ENCODE results near the gene SLC39A11. TPM values are rescaled to one million over a fixed set of nuclear protein-coding genes. Genes with fewer than 3 reads are reported as not detected.
"Not testable (repeated sequence)": the region's sequence is repeated elsewhere in the genome, so short reads cannot be mapped to it uniquely, and the experiment has no call there.

The SLC39A11 gene
- total RNA-seq, 1 donor from 2014 or later, result 5.5 TPM

GRCh38 chr17:72940496-72940895, 152.0 kb downstream of the SLC39A11 start:
- H3K36me3 ChIP-seq, result no peaks in the 10 kb centered on the region
- no peak overlapping the region for H3K27ac ChIP-seq
- no peak overlapping the region for H3K4me3 ChIP-seq
- no peak overlapping the region for H2AFZ ChIP-seq (replicated peaks)
- Mint-ChIP-seq H3K27ac (no peak overlapping the region), H3K27me3 (ENCODE audit: insufficient read depth, low read depth) (peaks cover under 1% of the 10 kb centered on the region), H3K9me3 (peaks cover 3% of the 10 kb centered on the region), H3K4me1 (peaks cover 34% of the 10 kb centered on the region), H3K4me3 (no peak overlapping the region), H3K36me3 (peaks cover 3% of the 10 kb centered on the region)
- H3K9ac ChIP-seq, result no peak overlapping the region
- H3K4me1 ChIP-seq, result no peaks in the 10 kb centered on the region
- H3K27me3 ChIP-seq, result no peaks in the 10 kb centered on the region
- no peak for TF ChIP-seq EZH2phosphoT487 (IDR thresholded peaks at IDR 0.05)
- H3K79me2 ChIP-seq (ENCODE audit: low read depth), result no peaks in the 10 kb centered on the region
- no peak for DNase-seq (ENCODE audit: low spot score)
- no peaks in the 10 kb centered on the region for H4K20me1 ChIP-seq (ENCODE audit: low read depth)
- H3K9me3 ChIP-seq (ENCODE audit: low read depth), result no peaks in the 10 kb centered on the region
- no peaks in the 10 kb centered on the region for H3F3A ChIP-seq (ENCODE audit: low read depth)
- H3K4me2 ChIP-seq, result no peak overlapping the region

GRCh38 chr17:72938482-72938881, 154.0 kb downstream of the SLC39A11 start:
- H3K36me3 Mint-ChIP-seq, result peaks cover 3% of the 10 kb centered on the region
- Histone ChIP-seq H3K4me3 (no peak overlapping the region), H3K36me3 (no peaks in the 10 kb centered on the region), H3K9me3 (ENCODE audit: low read depth) (no peaks in the 10 kb centered on the region), H3K4me1 (no peaks in the 10 kb centered on the region), H3K27me3 (no peaks in the 10 kb centered on the region), H3K79me2 (ENCODE audit: low read depth) (no peaks in the 10 kb centered on the region), H3F3A (ENCODE audit: low read depth) (no peaks in the 10 kb centered on the region), H3K4me2 (no peak overlapping the region), H3K9ac (no peak overlapping the region), H4K20me1 (ENCODE audit: low read depth) (no peaks in the 10 kb centered on the region), H3K27ac (no peak overlapping the region), H2AFZ (replicated peaks) (no peak overlapping the region)
- peaks cover 19% of the 10 kb centered on the region for H3K4me1 Mint-ChIP-seq
- H3K4me3 Mint-ChIP-seq, result no peak overlapping the region
- TF ChIP-seq EZH2phosphoT487 (IDR thresholded peaks at IDR 0.05) (no peak), EZH2 (IDR thresholded peaks at IDR 0.05) (no peak), CTCF (IDR thresholded peaks at IDR 0.05) (no peak)
- peak overlapping the region; percentile 8 for H3K27ac Mint-ChIP-seq
- H3K27me3 Mint-ChIP-seq (ENCODE audit: insufficient read depth, low read depth), result no peaks in the 10 kb centered on the region
- DNase-seq (ENCODE audit: low spot score), result no peak
- H3K9me3 Mint-ChIP-seq, result peaks cover 3% of the 10 kb centered on the region

GRCh38 chr17:72937707-72938106, 154.8 kb downstream of the SLC39A11 start:
- H3K4me3 Mint-ChIP-seq, result no peak overlapping the region
- H3K4me1 Mint-ChIP-seq, result peaks cover 14% of the 10 kb centered on the region
- no peaks in the 10 kb centered on the region for H3K36me3 ChIP-seq
- no peaks in the 10 kb centered on the region for H3K27me3 Mint-ChIP-seq (ENCODE audit: insufficient read depth, low read depth)
- H4K20me1 ChIP-seq (ENCODE audit: low read depth), result no peaks in the 10 kb centered on the region
- H3K9me3 Mint-ChIP-seq, result peaks cover 3% of the 10 kb centered on the region
- no peaks in the 10 kb centered on the region for H3K4me1 ChIP-seq
- H3K9ac ChIP-seq, result no peak overlapping the region
- no peak overlapping the region for H3K4me2 ChIP-seq
- H3K79me2 ChIP-seq (ENCODE audit: low read depth), result no peaks in the 10 kb centered on the region
- TF ChIP-seq EZH2phosphoT487 (IDR thresholded peaks at IDR 0.05) (no peak), EZH2 (IDR thresholded peaks at IDR 0.05) (no peak), CTCF (IDR thresholded peaks at IDR 0.05) (no peak)
- H3K27me3 ChIP-seq, result no peaks in the 10 kb centered on the region
- H3K9me3 ChIP-seq (ENCODE audit: low read depth), result no peaks in the 10 kb centered on the region
- H3K36me3 Mint-ChIP-seq, result peaks cover 3% of the 10 kb centered on the region
- H2AFZ ChIP-seq (replicated peaks), result no peak overlapping the region
- H3F3A ChIP-seq (ENCODE audit: low read depth), result no peaks in the 10 kb centered on the region
- no peak overlapping the region for H3K27ac ChIP-seq
- peak overlapping the region; percentile 96 for H3K27ac Mint-ChIP-seq
- DNase-seq (ENCODE audit: low spot score), result no peak
- H3K4me3 ChIP-seq, result no peak overlapping the region

- not testable (repeated sequence) for H3K4me1 Mint-ChIP-seq; DNase-seq (ENCODE audit: low spot score); H3K4me3 Mint-ChIP-seq; H3K36me3 Mint-ChIP-seq; H3K9me3 Mint-ChIP-seq; H3K27me3 Mint-ChIP-seq (ENCODE audit: insufficient read depth, low read depth); H4K20me1 ChIP-seq (ENCODE audit: low read depth); H3K4me3 ChIP-seq; H3F3A ChIP-seq (ENCODE audit: low read depth); H3K27ac ChIP-seq; H3K27me3 ChIP-seq; H3K36me3 ChIP-seq; H3K9me3 ChIP-seq (ENCODE audit: low read depth); H2AFZ ChIP-seq (replicated peaks); H3K4me1 ChIP-seq; H3K4me2 ChIP-seq; H3K79me2 ChIP-seq (ENCODE audit: low read depth); H3K9ac ChIP-seq
- peak overlapping the region; percentile 96 for H3K27ac Mint-ChIP-seq
Measured at GRCh38 chr17:72937254-72937653, 155.2 kb downstream of the SLC39A11 start.
